Measurements from ENCODE around the gene NRXN3.

DNA sequence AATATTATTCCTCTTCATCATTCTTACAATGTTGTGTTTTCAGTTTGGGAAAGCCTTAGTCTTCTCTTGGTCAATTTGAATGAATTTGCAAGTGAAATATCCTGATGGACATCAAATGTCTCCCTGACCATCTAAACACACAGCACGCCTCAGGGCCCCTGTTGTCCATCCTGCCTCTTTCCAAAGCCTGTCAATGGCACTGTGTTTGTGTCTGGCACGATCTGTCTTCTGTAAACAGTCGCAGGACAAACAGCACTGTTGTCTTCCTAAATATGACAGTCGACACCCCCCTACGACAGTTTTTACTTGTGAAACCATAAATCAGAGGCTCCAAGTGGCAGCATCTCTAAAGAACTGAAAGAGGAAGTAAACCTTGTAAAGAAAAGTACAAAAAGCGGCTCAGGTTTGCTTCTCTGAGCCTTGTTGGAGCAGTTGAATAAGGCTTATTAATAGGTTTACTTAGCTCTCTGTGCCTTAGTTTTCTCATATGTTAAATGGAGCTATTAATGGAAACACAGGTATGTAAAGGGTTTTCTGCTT, 285.8 kb downstream of the NRXN3 start:
- TF ChIP-seq EZH2 (IDR thresholded peaks at IDR 0.05; ENCODE audit: insufficient read depth, poor library complexity, severe bottlenecking) (no peak), EZH2phosphoT487 (IDR thresholded peaks at IDR 0.05; ENCODE audit: insufficient read depth, low read depth) (no peak)
